BLaER1 (cell line): ENCODE data around the gene ZDHHC19.
"Not testable (repeated sequence)": the region's sequence is repeated elsewhere in the genome, so short reads cannot be mapped to it uniquely, and the experiment has no call there.

Experiments
- H3K27ac ChIP-seq: shearing (Covaris generic); formaldehyde crosslinking; 2 replicates; pipeline ENCODE4 v1.8.1; 2022
- H3K27me3 ChIP-seq: shearing (Covaris generic); formaldehyde crosslinking; 2 replicates; pipeline ENCODE4 v1.8.1; 2022
- H3K36me3 ChIP-seq: shearing (Covaris generic); formaldehyde crosslinking; 2 replicates; pipeline ENCODE4 v1.8.1; 2022
- H3K4me1 ChIP-seq: shearing (Covaris generic); formaldehyde crosslinking; 2 replicates; pipeline ENCODE4 v1.8.1; 2022
- H3K4me2 ChIP-seq: shearing (Covaris generic); formaldehyde crosslinking; 2 replicates; pipeline ENCODE4 v1.8.1; 2022
- H3K4me3 ChIP-seq: shearing (Covaris generic); formaldehyde crosslinking; 2 replicates; pipeline ENCODE4 v1.8.1; 2022
- H3K9ac ChIP-seq: shearing (Covaris generic); formaldehyde crosslinking; 2 replicates; pipeline ENCODE4 v1.8.1; 2022
- H3K9me3 ChIP-seq: shearing (Covaris generic); formaldehyde crosslinking; 2 replicates; pipeline ENCODE4 v1.8.1; 2022
- H4K20me1 ChIP-seq: shearing (Covaris generic); formaldehyde crosslinking; 2 replicates; pipeline ENCODE4 v1.8.1; 2022
- Cebpa-rat ChIP-seq: shearing (Covaris generic); IDR thresholded peaks from 2 replicates; pipeline ENCODE4 v1.8.1; 2022

Gene ZDHHC19

DNA sequence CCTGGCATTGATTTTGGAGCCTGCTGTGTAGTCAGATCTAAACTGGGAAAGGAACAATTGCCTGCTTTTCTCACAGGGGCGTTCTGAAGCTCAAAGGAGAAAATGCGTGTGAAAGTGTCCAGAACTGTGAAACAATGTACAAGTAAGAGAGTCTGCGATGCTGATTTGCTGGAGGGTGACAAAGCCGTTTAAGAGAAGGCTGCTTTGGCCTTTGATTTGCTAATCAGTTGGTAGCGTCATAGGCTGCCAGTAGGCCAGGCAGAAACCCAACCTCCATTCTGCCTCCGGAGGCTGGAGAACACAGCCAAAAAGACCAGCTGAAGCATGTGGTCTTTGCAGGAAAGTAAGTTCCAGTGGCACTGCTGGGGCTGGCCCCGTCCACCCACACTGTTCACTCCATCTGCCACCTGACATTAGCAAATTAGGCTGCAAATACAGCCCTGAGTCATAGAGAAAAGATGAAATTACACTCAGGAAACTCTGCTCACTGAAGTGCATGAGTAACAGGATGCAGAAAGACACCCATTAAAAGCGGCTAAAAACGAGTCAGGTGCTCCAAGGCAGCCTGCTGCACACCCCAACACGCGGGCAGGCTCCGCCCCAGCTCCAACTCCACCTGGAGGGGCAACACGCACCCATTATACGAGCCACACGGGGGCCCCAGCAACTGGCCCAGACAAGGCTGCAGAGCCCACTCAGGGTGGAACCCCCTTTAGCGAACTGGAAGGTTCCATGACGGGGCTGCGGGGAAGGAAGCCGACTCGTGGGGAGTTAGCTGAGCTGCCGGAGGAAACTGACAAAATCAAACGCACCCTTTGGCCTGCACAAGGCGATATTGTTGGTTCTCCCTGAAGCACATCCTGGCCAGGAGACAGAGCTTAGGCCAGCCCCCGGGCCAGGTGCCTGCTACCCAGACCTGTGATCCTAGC lies 31.6 kb downstream of the ZDHHC19 start:
- H3K27me3 ChIP-seq = no peaks in the 10 kb centered on the region
- peak overlapping the region; percentile 72 for H3K4me2 ChIP-seq
- peak overlapping the region; percentile 22; the same call in 1 of the 2 replicates for H3K9ac ChIP-seq
- no peaks in the 10 kb centered on the region for H3K36me3 ChIP-seq
- peaks cover 60% of the 10 kb centered on the region for H3K4me1 ChIP-seq
- H3K27ac ChIP-seq = peak overlapping the region; percentile 76
- H3K9me3 ChIP-seq = peaks cover 19% of the 10 kb centered on the region
- no peak overlapping the region for H3K4me3 ChIP-seq
- no peaks in the 10 kb centered on the region for H4K20me1 ChIP-seq
- TF ChIP-seq Cebpa-rat = no peak

DNA sequence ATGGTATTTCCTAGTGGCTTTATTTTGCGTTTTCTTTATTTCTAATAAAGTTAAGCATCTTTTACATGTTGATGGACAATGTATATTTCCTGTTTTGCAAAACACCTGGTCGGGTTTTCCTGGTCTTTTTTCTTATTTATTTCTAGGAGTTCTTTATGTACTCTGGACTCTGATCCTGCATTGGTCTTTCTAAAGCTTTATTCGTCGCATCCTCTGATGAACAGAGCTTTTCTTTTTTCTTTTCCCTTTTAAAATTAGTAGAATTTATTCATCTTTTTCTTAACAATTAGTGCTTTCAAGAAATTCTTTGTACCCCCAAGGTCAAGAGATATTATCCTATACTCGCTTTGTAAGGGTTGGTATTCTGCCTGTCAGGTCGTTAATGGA lies 32.2 kb downstream of the ZDHHC19 start:
- H3K9me3 ChIP-seq = peaks cover 19% of the 10 kb centered on the region
- no peaks in the 10 kb centered on the region for H3K36me3 ChIP-seq
- H3K27me3 ChIP-seq = no peaks in the 10 kb centered on the region
- H3K9ac ChIP-seq = 0 out of 2 replicates have a peak overlapping the region, but pooled peaks have one; percentile 22
- peaks cover 59% of the 10 kb centered on the region for H3K4me1 ChIP-seq
- H3K4me2 ChIP-seq = peak overlapping the region; percentile 72
- no peak for TF ChIP-seq Cebpa-rat
- no peak overlapping the region for H3K4me3 ChIP-seq
- peak overlapping the region; percentile 76 for H3K27ac ChIP-seq
- no peaks in the 10 kb centered on the region for H4K20me1 ChIP-seq

DNA sequence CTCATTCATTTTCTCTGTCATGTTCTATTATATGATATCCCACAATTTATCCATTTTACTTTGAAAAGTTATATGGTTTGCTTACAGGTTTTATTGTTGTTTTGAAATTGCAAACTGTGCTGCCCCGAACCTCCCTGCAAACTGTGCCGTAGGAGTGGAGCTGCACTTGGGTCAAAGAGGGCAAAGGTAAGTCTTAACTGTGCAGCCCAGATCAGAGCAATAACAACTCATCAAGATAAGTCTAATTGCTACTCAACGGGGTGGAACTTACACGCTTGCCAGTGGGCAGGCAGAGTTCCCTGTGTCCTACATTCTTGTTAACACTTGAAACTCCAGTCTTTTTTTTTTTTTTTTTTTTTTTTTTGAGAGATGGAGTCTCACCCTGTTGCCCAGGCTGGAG lies 33.2 kb downstream of the ZDHHC19 start:
- peaks cover 49% of the 10 kb centered on the region for H3K4me1 ChIP-seq
- no peak for TF ChIP-seq Cebpa-rat
- H3K4me2 ChIP-seq = no peak overlapping the region
- H3K4me3 ChIP-seq = no peak overlapping the region
- no peaks in the 10 kb centered on the region for H3K27me3 ChIP-seq
- no peak overlapping the region for H3K27ac ChIP-seq
- H3K9ac ChIP-seq = no peak overlapping the region
- H3K9me3 ChIP-seq = peaks cover 19% of the 10 kb centered on the region
- H3K36me3 ChIP-seq = no peaks in the 10 kb centered on the region
- no peaks in the 10 kb centered on the region for H4K20me1 ChIP-seq

DNA sequence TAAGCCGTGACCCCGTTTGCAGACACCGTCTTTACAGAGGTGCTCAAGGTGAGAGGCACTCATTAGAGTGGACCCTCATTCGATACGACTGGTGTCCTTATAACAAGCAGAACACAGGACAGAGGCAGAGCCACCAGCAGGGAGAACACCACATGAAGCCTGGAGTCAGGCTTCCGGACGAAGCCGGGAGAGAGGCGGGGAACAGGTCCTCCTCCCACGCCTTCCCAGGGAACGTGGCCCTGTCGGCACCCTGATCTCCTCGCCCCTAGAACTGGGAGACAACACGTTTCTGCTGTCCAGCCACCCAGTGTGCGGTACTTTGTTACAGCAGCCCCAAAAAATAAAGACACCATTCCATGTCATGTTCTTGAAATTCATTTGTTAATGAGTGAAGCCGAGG lies 33.6 kb downstream of the ZDHHC19 start:
- Histone ChIP-seq H3K4me1 (peaks cover 45% of the 10 kb centered on the region), H3K4me2 (no peak overlapping the region)

GRCh38 chr3:196175722-196176121 lies 35.5 kb downstream of the ZDHHC19 start:
- TF ChIP-seq Cebpa-rat = no peak
- Histone ChIP-seq H3K4me1 (peaks cover 26% of the 10 kb centered on the region), H3K36me3 (no peaks in the 10 kb centered on the region), H3K9me3 (peaks cover 19% of the 10 kb centered on the region), H3K27me3 (no peaks in the 10 kb centered on the region), H3K9ac (no peak overlapping the region), H3K27ac (peak overlapping the region; percentile 13; the same call in 1 of the 2 replicates), H3K4me2 (no peak overlapping the region), H4K20me1 (no peaks in the 10 kb centered on the region), H3K4me3 (no peak overlapping the region)

More for the DNA sequence above, 33.6 kb downstream of the ZDHHC19 start:
- H3K27ac ChIP-seq = no peak overlapping the region
- peaks cover 19% of the 10 kb centered on the region for H3K9me3 ChIP-seq
- no peaks in the 10 kb centered on the region for H4K20me1 ChIP-seq
- no peak for TF ChIP-seq Cebpa-rat
- no peaks in the 10 kb centered on the region for H3K36me3 ChIP-seq
- H3K9ac ChIP-seq = no peak overlapping the region
- no peaks in the 10 kb centered on the region for H3K27me3 ChIP-seq
- no peak overlapping the region for H3K4me3 ChIP-seq

GRCh38 chr3:196175116-196175625 lies 36.0 kb downstream of the ZDHHC19 start:
- peaks cover 19% of the 10 kb centered on the region for H3K9me3 ChIP-seq
- peaks cover 21% of the 10 kb centered on the region for H3K4me1 ChIP-seq
- TF ChIP-seq Cebpa-rat = no peak
- no peak overlapping the region; the same call in 1 of the 2 replicates for H3K27ac ChIP-seq
- no peak overlapping the region for H3K4me2 ChIP-seq
- H4K20me1 ChIP-seq = no peaks in the 10 kb centered on the region
- no peaks in the 10 kb centered on the region for H3K36me3 ChIP-seq
- no peak overlapping the region for H3K4me3 ChIP-seq
- no peak overlapping the region for H3K9ac ChIP-seq
- H3K27me3 ChIP-seq = no peaks in the 10 kb centered on the region

DNA sequence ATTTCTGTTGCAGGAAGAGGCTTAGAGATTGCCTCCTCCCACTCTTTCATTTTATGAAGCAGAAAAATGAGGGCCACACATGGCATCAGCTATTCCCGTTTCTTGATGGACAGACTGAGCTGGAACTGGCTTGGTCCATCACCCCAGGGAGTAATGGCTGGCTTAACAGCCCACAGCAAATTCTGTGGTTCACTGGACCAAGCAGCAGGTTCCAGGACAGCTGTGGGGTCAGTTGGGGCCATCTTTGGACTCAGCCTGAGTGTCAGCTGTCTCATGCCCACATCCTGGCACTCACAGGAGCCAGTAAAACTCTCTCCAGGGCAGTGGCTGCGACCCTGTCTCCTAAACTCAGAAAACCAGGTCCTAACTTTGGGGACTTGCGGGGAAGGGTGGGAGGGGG lies 36.5 kb downstream of the ZDHHC19 start:
- Histone ChIP-seq H3K27ac (no peak overlapping the region), H3K9me3 (peaks cover 19% of the 10 kb centered on the region), H3K36me3 (no peaks in the 10 kb centered on the region), H4K20me1 (no peaks in the 10 kb centered on the region), H3K4me3 (no peak overlapping the region), H3K4me1 (peaks cover 16% of the 10 kb centered on the region), H3K9ac (no peak overlapping the region), H3K27me3 (no peaks in the 10 kb centered on the region), H3K4me2 (no peak overlapping the region; the same call in 1 of the 2 replicates)
- no peak for TF ChIP-seq Cebpa-rat

- H3K4me1 ChIP-seq = peaks cover 11% of the 10 kb centered on the region
- H3K27ac ChIP-seq, H3K9ac ChIP-seq, H3K4me2 ChIP-seq, H4K20me1 ChIP-seq, H3K9me3 ChIP-seq, H3K27me3 ChIP-seq, H3K36me3 ChIP-seq, H3K4me3 ChIP-seq: not testable (repeated sequence)
These were observed 40.9 kb downstream of the ZDHHC19 start for GRCh38 chr3:196170296-196170695.

DNA sequence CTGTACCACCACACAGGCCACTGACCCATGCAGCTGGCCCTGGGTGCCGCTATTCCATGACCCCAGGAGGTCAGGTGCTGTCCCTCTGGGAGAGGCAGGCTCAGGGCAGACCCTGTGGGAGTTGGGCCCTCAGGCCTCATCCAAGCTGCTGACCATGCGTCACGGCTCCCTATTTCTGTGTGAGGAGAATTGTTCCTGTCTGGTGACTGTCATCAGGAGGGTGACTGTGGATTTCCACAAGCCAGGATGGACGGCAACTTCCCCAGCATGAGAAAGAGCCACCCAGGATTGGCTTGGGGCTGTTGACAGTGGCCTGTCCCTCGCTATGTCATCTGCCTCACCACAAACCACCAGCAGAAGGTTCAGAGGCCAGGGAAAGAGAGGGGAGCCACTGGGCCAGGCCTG lies 41.4 kb downstream of the ZDHHC19 start:
- H3K4me3 ChIP-seq = no peak overlapping the region
- no peak for TF ChIP-seq Cebpa-rat
- no peaks in the 10 kb centered on the region for H3K27me3 ChIP-seq
- H3K9me3 ChIP-seq = no peaks in the 10 kb centered on the region
- H3K9ac ChIP-seq = no peak overlapping the region
- H3K36me3 ChIP-seq = no peaks in the 10 kb centered on the region
- 0 out of 2 replicates have a peak overlapping the region, but pooled peaks have one; percentile 13 for H3K27ac ChIP-seq
- no peaks in the 10 kb centered on the region for H4K20me1 ChIP-seq
- H3K4me1 ChIP-seq = peaks cover 11% of the 10 kb centered on the region
- no peak overlapping the region for H3K4me2 ChIP-seq

GRCh38 chr3:196168808-196169391 lies 42.3 kb downstream of the ZDHHC19 start:
- Histone ChIP-seq H3K4me2 (no peak overlapping the region), H3K27ac (no peak overlapping the region), H3K27me3 (no peaks in the 10 kb centered on the region), H3K9ac (no peak overlapping the region), H3K36me3 (no peaks in the 10 kb centered on the region), H4K20me1 (no peaks in the 10 kb centered on the region), H3K4me3 (no peak overlapping the region), H3K9me3 (no peaks in the 10 kb centered on the region), H3K4me1 (peaks cover 7% of the 10 kb centered on the region)
- TF ChIP-seq Cebpa-rat = no peak
